Subcutaneous adipose tissue (tissue), 4 donors: ENCODE results near the gene KCNK7. TPM values are rescaled to one million over a fixed set of nuclear protein-coding genes. Genes with fewer than 3 reads are reported as not detected.

ENCODE experiments used
- CTCF ChIP-seq: fragments of 450-650 bp; IDR thresholded peaks from one replicate; pipeline ENCODE4 v1.5.1; 2016; ENCODE audit warnings: low read depth, mild to moderate bottlenecking, control low read depth, antibody characterized with exemption, moderate library complexity
- total RNA-seq, 4 donors: library from RNA; depleted of rRNA; stranded (reverse); fragments of >200 nt; gene quantifications; one replicate each; pipeline ENCODE4 v1.1.0, GENCODE V29; 2016

The KCNK7 gene
- total RNA-seq, 4 donors from 2014 or later: 0.57 TPM; not detected in 3

DNA sequence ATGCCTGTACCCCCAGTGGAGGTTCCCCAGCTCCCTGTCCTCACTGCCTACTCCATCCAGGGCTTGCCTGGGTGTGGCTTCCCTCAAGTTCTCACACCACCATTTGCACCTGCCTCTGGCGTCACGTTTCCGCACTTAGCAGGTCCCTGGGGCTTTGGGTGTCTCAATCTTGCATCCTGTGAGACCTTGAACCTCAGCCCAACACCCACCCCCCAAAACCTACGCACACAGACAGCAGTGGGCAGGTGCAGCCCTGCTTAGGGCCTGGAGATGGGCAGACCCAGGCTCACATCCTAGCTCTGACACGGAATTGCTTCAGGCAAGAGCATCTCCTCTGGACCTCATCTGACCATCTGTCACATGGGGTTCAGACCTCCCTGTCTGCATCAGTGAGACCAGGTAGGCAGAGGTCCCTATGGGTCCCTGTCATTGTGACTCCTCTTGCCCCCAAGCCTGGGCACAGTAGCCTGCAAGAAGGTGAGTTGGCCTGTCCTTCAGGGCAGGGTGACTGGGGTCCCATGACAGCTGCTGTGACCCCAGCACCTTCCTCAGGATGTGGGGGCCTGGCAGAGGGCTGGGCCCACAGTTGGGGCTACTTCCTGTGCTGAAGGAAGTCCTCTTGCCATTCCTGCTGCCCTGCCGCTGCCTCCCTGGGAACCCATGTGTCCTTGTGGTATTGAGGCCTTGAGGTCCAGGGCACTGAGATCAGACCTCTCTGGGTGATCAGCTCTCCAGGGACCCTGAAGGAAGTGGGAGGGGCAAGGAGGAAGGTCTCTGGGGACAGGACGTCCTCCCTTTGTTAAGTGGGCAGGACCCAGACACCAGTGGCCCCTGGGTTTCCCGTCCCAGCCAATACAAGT is 44.3 kb upstream of the KCNK7 start:
- TF ChIP-seq CTCF: no peak

GRCh38 chr11:65637794-65638419 is 42.3 kb upstream of the KCNK7 start, which contains the start of gene SIPA1:
SIPA1 (plus strand) TSS chr11:65638101; CDS start chr11:65640922, 2,821 bp downstream.
- TF ChIP-seq CTCF: no peak

DNA sequence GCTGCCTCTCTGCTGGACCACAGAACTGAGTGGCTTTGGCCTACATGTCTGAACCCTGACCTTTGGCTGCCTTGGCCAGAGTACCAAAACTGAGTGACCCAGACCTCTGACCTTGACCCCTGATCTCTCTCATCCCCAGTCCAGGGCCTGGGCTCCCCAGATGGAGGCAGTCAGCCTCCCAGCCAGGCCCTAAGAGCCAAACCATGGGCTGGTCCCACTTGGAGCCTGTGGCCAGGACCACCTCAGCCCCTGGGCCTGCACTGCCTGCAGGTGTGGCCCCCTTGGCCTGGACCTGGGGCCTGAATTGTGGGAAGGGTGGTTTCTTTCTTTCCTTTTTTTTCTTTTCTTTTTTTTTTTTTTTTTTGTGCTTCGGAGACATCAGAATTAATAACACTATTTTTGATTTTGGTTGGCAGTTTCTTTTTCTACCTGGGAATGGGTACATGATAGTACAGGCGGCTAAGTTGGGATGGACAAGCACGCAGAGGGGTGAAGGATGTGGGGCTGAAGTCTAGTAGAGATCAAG is 41.5 kb upstream of the KCNK7 start:
- no peak for TF ChIP-seq CTCF

DNA sequence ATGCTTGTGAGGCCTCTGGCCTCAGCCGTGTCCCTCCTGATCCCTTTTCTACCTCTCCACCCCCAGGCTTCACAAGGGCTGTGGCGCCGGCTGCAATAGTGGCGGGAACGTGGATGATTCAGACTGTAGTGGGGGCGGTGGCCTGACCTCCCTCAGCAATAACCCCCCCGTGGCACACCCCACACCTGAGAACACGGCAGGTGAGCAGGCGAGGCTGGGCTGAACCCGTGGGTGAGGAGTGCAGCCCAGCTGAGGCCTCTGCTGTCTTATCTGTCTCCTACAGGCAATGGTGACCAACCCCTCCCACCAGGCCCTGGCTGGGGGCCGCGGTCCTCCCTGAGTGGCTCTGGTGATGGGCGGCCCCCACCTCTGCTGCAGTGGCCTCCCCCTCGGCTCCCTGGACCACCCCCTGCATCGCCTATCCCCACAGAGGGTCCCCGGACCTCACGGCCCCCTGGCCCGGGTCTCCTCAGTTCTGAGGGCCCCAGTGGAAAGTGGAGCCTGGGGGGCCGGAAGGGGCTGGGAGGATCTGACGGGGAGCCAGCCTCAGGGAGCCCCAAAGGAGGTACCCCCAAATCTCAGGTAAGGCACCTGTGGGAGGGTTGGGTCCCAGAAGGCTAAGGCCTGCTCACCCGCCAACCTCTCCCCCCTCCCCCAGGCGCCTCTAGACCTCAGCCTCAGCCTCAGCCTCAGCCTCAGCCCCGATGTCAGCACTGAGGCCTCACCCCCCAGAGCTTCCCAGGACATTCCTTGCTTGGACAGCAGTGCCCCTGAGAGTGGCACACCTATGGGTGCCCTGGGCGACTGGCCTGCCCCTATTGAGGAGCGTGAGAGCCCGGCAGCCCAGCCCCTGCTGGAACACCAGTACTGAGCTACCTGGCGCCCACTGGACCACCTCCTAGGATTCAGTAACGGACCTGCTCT is 40.8 kb upstream of the KCNK7 start:
- no peak for TF ChIP-seq CTCF

DNA sequence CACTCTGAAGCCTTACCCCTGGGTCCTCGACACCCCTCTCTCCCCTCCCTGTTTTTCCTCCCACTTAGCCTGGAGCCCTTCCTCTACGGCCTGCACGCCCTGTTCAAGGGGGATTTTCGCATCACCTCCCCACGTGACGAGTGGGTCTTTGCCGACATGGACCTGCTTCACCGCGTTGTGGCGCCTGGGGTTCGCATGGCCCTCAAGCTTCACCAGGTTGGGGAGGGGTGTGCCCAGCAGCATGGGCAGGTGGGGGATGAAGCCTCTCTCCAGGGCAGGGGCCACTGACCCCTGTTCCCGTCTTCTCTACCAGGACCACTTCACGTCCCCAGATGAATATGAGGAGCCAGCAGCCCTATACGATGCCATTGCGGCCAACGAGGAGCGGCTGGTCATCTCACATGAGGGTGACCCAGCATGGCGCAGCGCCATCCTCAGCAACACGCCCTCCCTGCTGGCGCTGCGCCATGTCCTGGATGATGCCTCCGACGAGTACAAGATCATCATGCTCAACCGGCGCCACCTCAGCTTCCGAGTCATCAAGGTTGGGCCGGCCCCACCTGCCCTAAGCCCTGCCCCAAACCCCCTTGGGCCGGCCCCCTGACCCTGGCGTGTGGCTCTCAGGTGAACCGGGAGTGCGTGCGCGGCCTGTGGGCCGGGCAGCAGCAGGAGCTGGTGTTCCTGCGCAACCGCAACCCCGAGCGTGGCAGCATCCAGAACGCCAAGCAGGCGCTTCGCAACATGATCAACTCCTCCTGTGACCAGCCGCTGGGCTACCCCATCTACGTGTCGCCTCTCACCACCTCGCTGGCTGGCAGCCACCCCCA is 39.5 kb upstream of the KCNK7 start:
- TF ChIP-seq CTCF: no peak

DNA sequence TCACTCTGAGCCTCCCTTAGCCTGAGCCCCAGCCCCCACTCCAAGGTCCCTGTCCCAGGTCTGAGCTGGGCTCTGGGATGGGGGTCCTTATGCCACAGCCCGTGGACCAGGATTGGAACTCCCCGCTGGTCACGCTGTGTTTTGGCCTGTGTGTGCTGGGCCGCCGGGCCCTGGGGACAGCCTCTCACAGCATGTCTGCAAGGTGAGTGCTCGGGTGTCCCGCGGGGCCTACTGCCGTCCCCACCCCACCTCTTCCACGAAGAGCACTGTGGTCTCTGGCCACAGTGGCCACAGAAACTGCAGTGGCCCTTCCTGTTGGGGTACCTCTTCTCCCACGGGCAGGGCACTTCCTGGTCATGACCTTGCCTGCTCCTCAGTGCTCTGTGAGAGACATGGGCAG is 38.8 kb upstream of the KCNK7 start:
- no peak for TF ChIP-seq CTCF
